Breast epithelium (tissue), 4 donors: Measurements from ENCODE around the gene AMOT. TPM values are rescaled to one million over a fixed set of nuclear protein-coding genes. Genes with fewer than 3 reads are reported as not detected.

Experiments
- DNase-seq, 2 donors: peaks; one replicate each; pipeline ENCODE4 v3.0.0-alpha.2; 2019; ENCODE audit warnings: low spot score in 2 of 2
- H3K27ac ChIP-seq, 2 donors: fragments of 200-600 bp; sonication (generic) in 1 of 2; one replicate each; pipeline ENCODE4 v1.5.1; 2016 to 2019; ENCODE audit warnings: mild to moderate bottlenecking in 1 of 2
- H3K27me3 ChIP-seq, 2 donors: fragments of 200-600 bp; sonication (generic) in 1 of 2; one replicate each; pipeline versions ENCODE4 v1.5.1 to v1.6.0; 2017 to 2019; ENCODE audit warnings: control low read depth in 1 of 2, mild to moderate bottlenecking in 1 of 2
- H3K36me3 ChIP-seq: fragments of 200-600 bp; one replicate; pipeline ENCODE4 v1.5.1; 2019
- H3K4me1 ChIP-seq, 2 donors: fragments of 200-600 bp; sonication (generic); one replicate each; pipeline ENCODE4 v1.5.1; 2016 to 2019; ENCODE audit warnings: control low read depth in 1 of 2
- H3K4me3 ChIP-seq, 3 donors: fragments of 200-600 bp; sonication (generic); 1 replicate in 2 of 3; 2 replicates in 1 of 3; pipeline ENCODE4 v1.5.1; 2016 to 2019; ENCODE audit warnings: mild to moderate bottlenecking in 3 of 3, moderate library complexity in 2 of 3
- H3K9me3 ChIP-seq, 2 donors: fragments of 200-600 bp; sonication (generic) in 1 of 2; one replicate each; pipeline ENCODE4 v1.5.1; 2016 to 2019; ENCODE audit warnings: control low read depth in 1 of 2
- CTCF ChIP-seq, 3 donors: fragments of 450-650 bp; IDR thresholded peaks; one replicate each; pipeline ENCODE4 v1.5.1; 2016 to 2017; ENCODE audit warnings: antibody characterized with exemption in 3 of 3, mild to moderate bottlenecking in 3 of 3, moderate library complexity in 3 of 3
- POLR2A ChIP-seq: fragments of 450-650 bp; IDR thresholded peaks from one replicate; pipeline ENCODE4 v1.6.1; 2016; ENCODE audit warnings: antibody characterized with exemption, mild to moderate bottlenecking, moderate library complexity
- POLR2AphosphoS5 ChIP-seq, 3 donors: sonication (generic); formaldehyde crosslinking; IDR thresholded peaks; one replicate each; pipeline ENCODE4 v1.6.1; 2017; ENCODE audit warnings: antibody characterized with exemption in 3 of 3
- intact Hi-C: fragments of 100-400 bp; cut with DNase I; formaldehyde crosslinking; loops from one replicate; pipeline ENCODE4 v1.15.1; 2023; ENCODE audit warnings: low total_unique reads
- total RNA-seq, 3 donors: library from RNA; depleted of rRNA; stranded (reverse); fragments of >200 nt; gene quantifications; one replicate each; pipeline ENCODE4 v1.1.0, GENCODE V29; 2016

Gene AMOT
- total RNA-seq, 3 donors from 2014 or later, result 14.1 to 39.2 (median 23.0) TPM

GRCh38 chrX:112851161-112851779 is 10.6 kb upstream of the AMOT start:
- Histone ChIP-seq H3K9me3 (no peaks in the 10 kb centered on the region), H3K4me3 (no peak overlapping the region), H3K27me3 (peaks cover 0 to 45% of the 10 kb centered on the region in 2 donors), H3K4me1 (no peaks in the 10 kb centered on the region), H3K36me3 (no peaks in the 10 kb centered on the region), H3K27ac (no peak overlapping the region)
- TF ChIP-seq CTCF (IDR thresholded peaks at IDR 0.05) (no peak), POLR2A (no peak), POLR2AphosphoS5 (IDR thresholded peaks at IDR 0.05) (no peak)
- no peak for DNase-seq
- intact Hi-C loops, result no loop called here

- Histone ChIP-seq H3K9me3 (no peaks in the 10 kb centered on the region), H3K27me3 (peaks cover 0 to 54% of the 10 kb centered on the region in 2 donors), H3K36me3 (no peaks in the 10 kb centered on the region), H3K4me1 (no peaks in the 10 kb centered on the region), H3K4me3 (no peak overlapping the region), H3K27ac (no peak overlapping the region)
- DNase-seq, result no peak
- no peak for TF ChIP-seq CTCF (IDR thresholded peaks at IDR 0.05)
- TF ChIP-seq POLR2AphosphoS5 (IDR thresholded peaks at IDR 0.05), result no peak
- TF ChIP-seq POLR2A, result no peak
- intact Hi-C loops, result no loop called here
These were observed 8.4 kb upstream of the AMOT start for GRCh38 chrX:112849016-112849415.

DNA sequence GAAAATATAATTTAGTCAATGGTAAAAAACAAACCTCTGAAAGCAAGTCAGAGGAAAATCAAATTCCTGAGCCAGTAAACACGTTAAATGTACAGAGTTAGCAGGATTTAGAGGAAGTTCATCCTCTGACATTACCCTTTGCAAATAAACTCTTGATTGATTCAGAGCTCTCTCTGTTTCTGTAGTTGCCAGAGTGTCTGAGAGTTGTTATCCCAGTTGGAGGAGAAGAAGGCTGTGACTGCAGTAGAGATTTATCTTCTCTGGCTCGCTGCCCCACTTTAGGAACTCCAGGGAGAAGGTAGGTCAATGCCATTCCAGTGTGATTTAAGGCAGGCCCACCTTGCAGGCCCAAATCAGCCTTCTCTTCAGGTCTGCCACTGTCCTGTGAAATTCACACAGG is 6.2 kb upstream of the AMOT start:
- no peaks in the 10 kb centered on the region for H3K4me1 ChIP-seq
- H3K36me3 ChIP-seq, result no peaks in the 10 kb centered on the region
- peaks cover 0 to 57% of the 10 kb centered on the region in 2 donors for H3K27me3 ChIP-seq
- no peaks in the 10 kb centered on the region for H3K9me3 ChIP-seq
- H3K4me3 ChIP-seq, result no peak overlapping the region
- TF ChIP-seq POLR2A, result no peak
- TF ChIP-seq CTCF (IDR thresholded peaks at IDR 0.05), result no peak
- no peak for TF ChIP-seq POLR2AphosphoS5 (IDR thresholded peaks at IDR 0.05)
- H3K27ac ChIP-seq, result no peak overlapping the region
- intact Hi-C loops, result no loop called here
- no peak for DNase-seq

DNA sequence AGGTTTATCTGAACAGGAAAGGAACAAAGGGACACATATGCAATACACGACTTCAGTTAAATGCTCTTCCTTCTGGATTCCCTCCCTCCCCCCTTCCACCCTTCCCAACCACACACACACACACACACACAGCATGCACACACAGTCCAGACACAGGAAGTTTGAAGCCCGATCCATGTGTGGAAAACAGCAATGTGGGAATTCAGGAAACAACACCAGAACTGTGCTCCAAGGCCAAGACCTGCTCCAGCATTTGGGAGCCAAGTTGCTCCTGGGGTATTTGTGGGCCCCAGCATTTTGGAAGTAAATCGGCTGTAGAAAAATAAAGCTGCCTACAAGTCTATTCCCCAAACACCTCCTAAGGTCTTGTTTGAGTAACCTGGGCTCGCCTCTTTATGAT is 5.6 kb upstream of the AMOT start:
- H3K27me3 ChIP-seq, result peaks cover 0 to 55% of the 10 kb centered on the region in 2 donors
- no peaks in the 10 kb centered on the region for H3K36me3 ChIP-seq
- no peaks in the 10 kb centered on the region for H3K9me3 ChIP-seq
- no peak overlapping the region for H3K27ac ChIP-seq
- intact Hi-C loops, result no loop called here
- no peak for DNase-seq
- TF ChIP-seq POLR2AphosphoS5 (IDR thresholded peaks at IDR 0.05) (no peak), POLR2A (no peak), CTCF (IDR thresholded peaks at IDR 0.05) (no peak)
- H3K4me3 ChIP-seq, result no peak overlapping the region
- no peaks in the 10 kb centered on the region for H3K4me1 ChIP-seq

DNA sequence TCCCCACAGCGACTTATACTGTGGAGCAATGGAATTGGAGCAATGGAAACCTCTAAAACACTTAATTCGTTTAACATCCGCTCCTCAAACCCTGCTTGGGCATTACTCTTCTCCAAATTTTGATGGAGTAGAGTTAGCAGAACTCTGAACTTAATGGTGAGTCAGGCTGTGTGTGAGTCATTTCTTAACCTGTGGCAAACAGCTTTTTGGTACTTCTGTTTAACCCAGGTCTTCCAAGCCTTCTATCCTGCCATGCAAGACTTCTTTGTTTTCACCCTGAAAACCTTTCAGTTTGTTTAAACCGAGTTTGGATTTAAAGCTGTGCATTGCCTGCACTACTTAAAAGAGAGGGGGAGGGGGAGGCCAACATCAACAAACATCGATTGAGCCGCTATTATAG is 3.6 kb upstream of the AMOT start:
- Histone ChIP-seq H3K27ac (no peak overlapping the region), H3K4me1 (no peaks in the 10 kb centered on the region), H3K9me3 (no peaks in the 10 kb centered on the region), H3K36me3 (no peaks in the 10 kb centered on the region), H3K27me3 (peaks cover 0 to 63% of the 10 kb centered on the region in 2 donors), H3K4me3 (no peak overlapping the region)
- TF ChIP-seq POLR2AphosphoS5 (IDR thresholded peaks at IDR 0.05) (no peak), POLR2A (no peak), CTCF (IDR thresholded peaks at IDR 0.05) (no peak)
- intact Hi-C loops, result no loop called here
- DNase-seq, result no peak
